GM12878 (cell line): ENCODE data around the gene CCDC136. TPM values are rescaled to one million over a fixed set of nuclear protein-coding genes. Genes with fewer than 3 reads are reported as not detected.

Source experiments
- ATAC-seq: fragments of 200-7000 bp; cut with Tn5 transposase; 3 replicates; pipeline ENCODE4 v1.9.1; 2020; ENCODE audit warnings: mild to moderate bottlenecking, moderate library complexity
- BruUV-seq: library from RNA; stranded (reverse); fragments of 400-500 nt; replicated peaks from 2 replicates; lab custom pipeline; 2021; lab: Mats Ljungman, UMichigan
- CTCF ChIA-PET: fragments of 300-600 bp; sonication (Branson Sonifier 250); formaldehyde crosslinking; extraction: SDS; loops from one replicate; lab custom pipeline; 2021; ENCODE audit warnings: inconsistent platforms; lab: Yijun Ruan, JAX
- POLR2A ChIA-PET: fragments of 350-600 bp; formaldehyde crosslinking; extraction: SDS; loops from one replicate; lab custom pipeline; 2021; ENCODE audit warnings: inconsistent platforms; lab: Charles Lee
- RAD21 ChIA-PET: fragments of 300-600 bp; sonication (Branson Sonifier 250); formaldehyde crosslinking; loops from one replicate; lab custom pipeline; 2023; ENCODE audit warnings: antibody characterized with exemption; ENCODE audit not compliant: unreplicated experiment; lab: Charles Lee
- SMC1A ChIA-PET: fragments of 300-600 bp; sonication (Branson Sonifier 250); formaldehyde crosslinking; loops from one replicate; lab custom pipeline; 2023; ENCODE audit not compliant: unreplicated experiment, uncharacterized antibody; lab: Charles Lee
- DNase-seq: peaks from one replicate; pipeline ENCODE4 v3.0.0-alpha.2; 2011; ENCODE audit warnings: low read depth, low spot score
- FAIRE-seq: peaks from 3 replicates; lab custom pipeline; 2011; peaks lifted over from hg19 to GRCh38; lab: Jason Lieb, UNC
- H2AFZ ChIP-seq: 2 replicates; pipeline ENCODE4 v1.6.0; 2011; ENCODE audit warnings: low read depth, low read length, control low read depth; ENCODE audit not compliant: control insufficient read depth
- H3K27ac ChIP-seq: 2 replicates; pipeline ENCODE4 v1.5.1; 2011; ENCODE audit warnings: control low read depth; ENCODE audit not compliant: control insufficient read depth, insufficient read depth
- H3K27me3 ChIP-seq, 2 experiments: replicated peaks in 1 of 2; 2 replicates each; pipeline versions ENCODE4 v1.6.0 to v1.6.1; 2011; ENCODE audit warnings: low read length in 1 of 2; ENCODE audit not compliant: control insufficient read depth in 2 of 2, insufficient read depth in 2 of 2
- H3K36me3 ChIP-seq, 2 experiments: 2 replicates each; pipeline ENCODE4 v1.5.1; 2011; ENCODE audit warnings: low read length in 1 of 2; ENCODE audit not compliant: control insufficient read depth in 2 of 2, insufficient read depth in 2 of 2
- H3K4me1 ChIP-seq: 2 replicates; pipeline ENCODE4 v1.6.1; 2011; ENCODE audit warnings: mild to moderate bottlenecking, low read length, moderate library complexity, mixed read lengths; ENCODE audit not compliant: control insufficient read depth, insufficient read depth
- H3K4me2 ChIP-seq: 2 replicates; pipeline ENCODE4 v1.6.0; 2011; ENCODE audit warnings: control low read depth; ENCODE audit not compliant: control insufficient read depth, insufficient read depth
- H3K4me3 ChIP-seq: fragments of 200-600 bp; sonication (generic); 2 replicates; pipeline ENCODE4 v1.5.1; 2016
- H3K79me2 ChIP-seq: 2 replicates; pipeline ENCODE4 v1.6.0; 2011; ENCODE audit warnings: low read length; ENCODE audit not compliant: control insufficient read depth, insufficient read depth
- H3K9ac ChIP-seq: 2 replicates; pipeline ENCODE4 v1.8.0; 2011; ENCODE audit warnings: low read length, control low read depth, mixed read lengths; ENCODE audit not compliant: control insufficient read depth, insufficient read depth
- H3K9me3 ChIP-seq: replicated peaks from 3 replicates; pipeline ENCODE4 v1.5.1; 2011; ENCODE audit warnings: mild to moderate bottlenecking, low read length; ENCODE audit not compliant: control insufficient read depth, insufficient read depth
- H4K20me1 ChIP-seq: 2 replicates; pipeline ENCODE4 v1.6.0; 2011; ENCODE audit not compliant: control insufficient read depth, insufficient read depth
- FOXK2 ChIP-seq: fragments of 450-650 bp; IDR thresholded peaks from 2 replicates; pipeline ENCODE4 v1.6.1; 2017; ENCODE audit warnings: mild to moderate bottlenecking, moderate library complexity
- MYC ChIP-seq: IDR thresholded peaks from 2 replicates; pipeline ENCODE4 v1.6.1; 2011; ENCODE audit warnings: mild to moderate bottlenecking, low read length, moderate library complexity, inconsistent platforms; ENCODE audit not compliant: insufficient read depth, insufficient replicate concordance, insufficient read length, severe bottlenecking
- RUNX3 ChIP-seq: IDR thresholded peaks from 2 replicates; pipeline ENCODE4 v1.6.1; 2012; ENCODE audit warnings: low read length, inconsistent platforms
- STAT1 ChIP-seq: fragments of 450-650 bp; conservative IDR thresholded peaks from 2 replicates; pipeline ENCODE4 v1.6.1; 2014; ENCODE audit warnings: antibody characterized with exemption, mild to moderate bottlenecking
- WGBS: methylation state at CpG from one replicate; pipeline ENCODE4 v1.1.6; 2016; ENCODE audit warnings: low lambda C conversion rate; ENCODE audit not compliant: insufficient replicate concordance, insufficient coverage; ENCODE audit errors: missing lambda C conversion rate; 5-methylcytosine and 5-hydroxymethylcytosine counted together
- in situ Hi-C: fragments of 300-500 bp; cut with MboI; formaldehyde crosslinking; loops from 9 replicates; pipeline ENCODE4 v1.14.3; 2018; ENCODE audit warnings: mixed read lengths
- intact Hi-C: fragments of 100-400 bp; cut with micrococcal nuclease; formaldehyde crosslinking; loops from one replicate; pipeline ENCODE4 v1.14.2; 2022; ENCODE audit not compliant: unreplicated experiment
- polyA plus RNA-seq, 11 experiments: library from polyadenylated mRNA; depleted of rRNA in 4 of 11; unstranded in 6 of 11; stranded (reverse) in 5 of 11; fragments of >200 nt; fragmentation: Nextera tagmentation in 4 of 11; fragmentation: Illumina TruSeq in 1 of 11; extraction: Ambion mirVana in 4 of 11; extraction: Trizol in 1 of 11; gene quantifications; 1 replicate in 1 of 11; 2 replicates in 10 of 11; pipeline versions ENCODE4 v1.2.1 to v1.2.3, GENCODE V29; 2011 to 2016; ENCODE audit warnings: inconsistent platforms in 2 of 11, missing spikeins in 2 of 11, low read depth in 1 of 11
- total RNA-seq, 4 experiments: library from RNA; depleted of rRNA in 3 of 4; stranded (reverse); fragments of >200 nt in 3 of 4; fragmentation: Illumina TruSeq in 1 of 4; extraction: Trizol in 1 of 4; gene quantifications; 2 replicates each; pipeline versions ENCODE4 v1.2.1 to v1.2.3, GENCODE V29; 2013 to 2021
- TF ChIP-seq, protein P1 (sequence below): fragments of 450-650 bp; IDR thresholded peaks from 2 replicates; pipeline ENCODE4 v1.6.1; 2016; ENCODE audit warnings: mild to moderate bottlenecking

CCDC136 gene
- total and polyA plus RNA-seq, 10 of the 15 experiments (the other 5 are each of a cell fraction or from before 2014, with no cell fraction given), result 0.32 to 4.8 (median 1.5) TPM

DNA sequence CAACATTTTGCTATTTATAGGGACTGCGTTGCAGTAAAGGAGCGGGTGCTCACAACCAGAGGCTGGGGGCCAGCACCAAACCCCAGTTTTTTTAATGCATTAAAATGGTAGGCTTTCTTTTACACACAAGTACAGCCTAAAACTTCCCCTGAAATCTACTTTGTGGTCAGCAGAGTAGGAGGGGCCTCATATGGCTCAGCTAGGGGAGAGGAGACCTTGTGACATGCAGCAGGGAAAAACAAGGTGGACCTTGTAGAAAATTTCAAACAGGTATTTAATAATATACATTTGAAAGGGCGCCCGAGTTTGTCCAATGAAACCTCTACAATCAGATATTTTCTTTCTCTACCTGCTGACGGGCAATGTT is 1.4 kb downstream of the CCDC136 start:
- no peak overlapping the region for H3K27ac ChIP-seq
- no peaks in the 10 kb centered on the region for H3K79me2 ChIP-seq
- BruUV-seq, result no TSS peak
- no peak overlapping the region for H3K4me3 ChIP-seq
- TF ChIP-seq STAT1 (no peak), RUNX3 (0 out of 2 replicates have a peak, but pooled peaks have one; percentile 15), FOXK2 (no peak), MYC (no peak)
- TF ChIP-seq, protein P1, sequence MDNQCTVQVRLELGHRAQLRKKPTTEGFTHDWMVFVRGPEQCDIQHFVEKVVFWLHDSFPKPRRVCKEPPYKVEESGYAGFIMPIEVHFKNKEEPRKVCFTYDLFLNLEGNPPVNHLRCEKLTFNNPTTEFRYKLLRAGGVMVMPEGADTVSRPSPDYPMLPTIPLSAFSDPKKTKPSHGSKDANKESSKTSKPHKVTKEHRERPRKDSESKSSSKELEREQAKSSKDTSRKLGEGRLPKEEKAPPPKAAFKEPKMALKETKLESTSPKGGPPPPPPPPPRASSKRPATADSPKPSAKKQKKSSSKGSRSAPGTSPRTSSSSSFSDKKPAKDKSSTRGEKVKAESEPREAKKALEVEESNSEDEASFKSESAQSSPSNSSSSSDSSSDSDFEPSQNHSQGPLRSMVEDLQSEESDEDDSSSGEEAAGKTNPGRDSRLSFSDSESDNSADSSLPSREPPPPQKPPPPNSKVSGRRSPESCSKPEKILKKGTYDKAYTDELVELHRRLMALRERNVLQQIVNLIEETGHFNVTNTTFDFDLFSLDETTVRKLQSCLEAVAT, result no peak
- H3K4me2 ChIP-seq, result no peak overlapping the region
- ChIA-PET POLR2A (interaction anchor here (0.6 kb wide), 1 partner anchor 165 kb away, joined by 4 read pairs; no protein-coding TSS in a partner anchor), CTCF (interaction anchor here (0.6 kb wide), 1 partner anchor 82 kb away, joined by 4 read pairs; no protein-coding TSS in a partner anchor), SMC1A (no interaction called here), RAD21 (no interaction called here)
- DNase-seq (no peak), ATAC-seq (no peak), FAIRE-seq (no peak)
- intact Hi-C loops, result loop anchor here (5.0 kb wide), 2 partner anchors 89 to 299 kb away; no protein-coding TSS in a partner anchor
- H3K36me3 ChIP-seq, result no peaks in the 10 kb centered on the region
- peaks cover 3% of the 10 kb centered on the region; the same call in 1 of the 2 replicates for H3K4me1 ChIP-seq
- no peaks in the 10 kb centered on the region for H3K9me3 ChIP-seq
- in situ Hi-C loops, result no loop called here
- no peaks in the 10 kb centered on the region for H4K20me1 ChIP-seq
- 39% methylated on average over 5 of the region's 5 CpGs for WGBS
- H3K9ac ChIP-seq, result no peak overlapping the region
- H2AFZ ChIP-seq, result no peak overlapping the region
- peaks cover 2% of the 10 kb centered on the region in 2 experiments; a peak in 2 of 4 replicates for H3K27me3 ChIP-seq
